ENCODE results near the gene ATAD1. TPM values are rescaled to one million over a fixed set of nuclear protein-coding genes. Genes with fewer than 3 reads are reported as not detected.
A peak's percentile ranks its signal among the peaks of the same experiment; 100 is the strongest.
"Not testable (repeated sequence)": the region's sequence is repeated elsewhere in the genome, so short reads cannot be mapped to it uniquely, and the experiment has no call there.

ATAD1 gene
- total and polyA plus RNA-seq, 9 of the 15 experiments (the other 6 are each of a cell fraction or from before 2014, with no cell fraction given): 11.3 to 33.8 (median 27.3) TPM

GRCh38 chr10:87738253-87738652 is 79.8 kb downstream of the ATAD1 start:
- intact Hi-C loops (cut with micrococcal nuclease): loop anchor here (10.0 kb wide), 1 partner anchor 203 kb away; no protein-coding TSS in a partner anchor
- BruUV-seq (replicated peaks); H3K4me3 ChIP-seq; H3K9me1 ChIP-seq (ENCODE audit: control insufficient read depth, insufficient read depth, low read length); FAIRE-seq; H3K79me2 ChIP-seq (ENCODE audit: control insufficient read depth, insufficient read depth, low read length); H3K9ac ChIP-seq (ENCODE audit: insufficient read depth in 1 of 2, low read depth in 2 of 2, low read length in 2 of 2); H4K20me1 ChIP-seq (replicated peaks; ENCODE audit: control insufficient read depth, insufficient read depth, low read length); POLR2A ChIA-PET; DNase-seq (ENCODE audit: extremely low read depth in 1 of 4, low spot score in 3 of 4); H3K36me3 ChIP-seq (ENCODE audit: control insufficient read depth, insufficient read depth, low read length); H2AFZ ChIP-seq (ENCODE audit: low read depth, low read length); H3K27ac ChIP-seq (ENCODE audit: extremely low read depth, low read depth, low read length); in situ Hi-C loops (cut with MboI); H3K9me3 ChIP-seq (replicated peaks; ENCODE audit: control insufficient read depth, insufficient read depth, low read depth, low read length); H3K27me3 ChIP-seq (ENCODE audit: control insufficient read depth in 2 of 2, insufficient read depth in 2 of 2, low read length in 2 of 2); H3K4me2 ChIP-seq (ENCODE audit: insufficient read depth, low read length); H3K4me1 ChIP-seq (replicated peaks in 1 of 2; ENCODE audit: control insufficient read depth in 2 of 2, insufficient read depth in 2 of 2, low read length in 2 of 2); ATAC-seq; TF ChIP-seq ATF3 (CRISPR knock-in tag; conservative IDR thresholded peaks at IDR 0.05); CEBPG (CRISPR knock-in tag; IDR thresholded peaks at IDR 0.05): not testable (repeated sequence)
- WGBS (ENCODE audit: insufficient coverage, low coverage, missing lambda C conversion rate): 0% methylated on average over 1 of the region's 1 CpG
- CTCF ChIA-PET (ENCODE audit: low intra/inter-chr PET ratio): interaction anchor here (0.7 kb wide), 1 partner anchor 20 kb away, joined by 3 read pairs; no protein-coding TSS in a partner anchor
- peak; percentile 69 for TF ChIP-seq CEBPB (tag; IDR thresholded peaks at IDR 0.05)
- TF ChIP-seq ATF3 (IDR thresholded peaks at IDR 0.05): peak; percentile 72
- TF ChIP-seq CEBPG (tag; conservative IDR thresholded peaks at IDR 0.05 in 1 of 2, IDR thresholded peaks at IDR 0.05 in 1 of 2): peak; percentile 30 to 47; a peak in 1 of 4 replicates
